NCI-H460 (cell line): Measurements from ENCODE around the gene CAST. TPM values are rescaled to one million over a fixed set of nuclear protein-coding genes. Genes with fewer than 3 reads are reported as not detected.
"Not testable (repeated sequence)": the region's sequence is repeated elsewhere in the genome, so short reads cannot be mapped to it uniquely, and the experiment has no call there.

ENCODE experiments used
- DNase-seq: peaks from one replicate; pipeline ENCODE4 v3.0.0-alpha.2; 2016; ENCODE audit warnings: low read depth; ENCODE audit errors: extremely low read depth
- total RNA-seq: library from RNA; depleted of rRNA; stranded (reverse); fragments of >200 nt; shearing (Covaris generic); gene quantifications from 2 replicates; pipeline ENCODE4 v1.2.3, GENCODE V29; 2014

The CAST gene
- total RNA-seq, 1 experiment from 2014 or later = 295 TPM

- DNase-seq = no peak
Measured at GRCh38 chr5:96772542-96772941, 110.4 kb downstream of the CAST start.

- no peak for DNase-seq
Measured at GRCh38 chr5:96775050-96775449, 112.9 kb downstream of the CAST start.

- no peak for DNase-seq
Measured at GRCh38 chr5:96775689-96776088, 113.5 kb downstream of the CAST start.

GRCh38 chr5:96776621-96777020 is 114.4 kb downstream of the CAST start:
- no peak for DNase-seq

GRCh38 chr5:96778409-96778808 is 116.2 kb downstream of the CAST start:
- no peak for DNase-seq

GRCh38 chr5:96780626-96781025 is 118.5 kb downstream of the CAST start:
- no peak for DNase-seq

- DNase-seq = no peak
Measured at GRCh38 chr5:96781031-96781971, 119.1 kb downstream of the CAST start.

- no peak for DNase-seq
Measured at GRCh38 chr5:96783326-96783725, 121.2 kb downstream of the CAST start.

GRCh38 chr5:96785326-96786109 is 123.3 kb downstream of the CAST start:
- no peak for DNase-seq

- DNase-seq = no peak
Measured at GRCh38 chr5:96788112-96788749, 126.1 kb downstream of the CAST start.

- DNase-seq = no peak
Measured at GRCh38 chr5:96789794-96790330, 127.7 kb downstream of the CAST start.

GRCh38 chr5:96790961-96791504 is 128.9 kb downstream of the CAST start:
- DNase-seq = no peak

- no peak for DNase-seq
Measured at GRCh38 chr5:96794757-96795156, 132.6 kb downstream of the CAST start.

- DNase-seq = no peak
Measured at GRCh38 chr5:96795626-96796025, 133.4 kb downstream of the CAST start.

- DNase-seq = no peak
Measured at GRCh38 chr5:96796434-96796833, 134.3 kb downstream of the CAST start.

GRCh38 chr5:96801718-96802117 is 139.5 kb downstream of the CAST start:
- DNase-seq = not testable (repeated sequence)

- peak; percentile 67 for DNase-seq
Measured at GRCh38 chr5:96807075-96807654, 145.0 kb downstream of the CAST start.

GRCh38 chr5:96808541-96808828 is 146.3 kb downstream of the CAST start:
- DNase-seq = no peak

GRCh38 chr5:96808868-96809558 is 146.8 kb downstream of the CAST start:
- no peak for DNase-seq

- no peak for DNase-seq
Measured at GRCh38 chr5:96809921-96810320, 147.7 kb downstream of the CAST start.
